ENCODE measurements around the gene GABRG3. TPM values are rescaled to one million over a fixed set of nuclear protein-coding genes. Genes with fewer than 3 reads are reported as not detected.

GABRG3 gene
- total and polyA plus RNA-seq, 10 of the 15 experiments (the other 5 are each of a cell fraction or from before 2014, with no cell fraction given) = 0.15 TPM; not detected in 9

- TF ChIP-seq ZNF592 (IDR thresholded peaks at IDR 0.05) = no peak
- TF ChIP-seq BACH1 (IDR thresholded peaks at IDR 0.05; ENCODE audit: borderline replicate concordance) = no peak
- no peak for TF ChIP-seq SRF (IDR thresholded peaks at IDR 0.05; ENCODE audit: low read depth in 2 of 2, low read length in 2 of 2)
- TF ChIP-seq YY1 (IDR thresholded peaks at IDR 0.05; ENCODE audit: low read depth, low read length) = no peak
- TF ChIP-seq ZNF24 (IDR thresholded peaks at IDR 0.05) = no peak
- no peak for TF ChIP-seq CREM (IDR thresholded peaks at IDR 0.05; ENCODE audit: low read depth)
- no peak for TF ChIP-seq POLR2A (IDR thresholded peaks at IDR 0.05; ENCODE audit: low read depth, low read length)
- no peak for TF ChIP-seq E2F8 (IDR thresholded peaks at IDR 0.05; ENCODE audit: low read depth, partially characterized antibody)
Measured at GRCh38 chr15:27095886-27096624, 125.1 kb downstream of the GABRG3 start (continued).
